Suppressor macrophage treated with lipopolysaccharide for 1 hour (primary cell): ENCODE results near the gene ORC4.

Experiments used
- DNase-seq, 3 donors: peaks; one replicate each; pipeline ENCODE4 v3.0.0-alpha.2; 2020 to 2022

ORC4 gene

DNA sequence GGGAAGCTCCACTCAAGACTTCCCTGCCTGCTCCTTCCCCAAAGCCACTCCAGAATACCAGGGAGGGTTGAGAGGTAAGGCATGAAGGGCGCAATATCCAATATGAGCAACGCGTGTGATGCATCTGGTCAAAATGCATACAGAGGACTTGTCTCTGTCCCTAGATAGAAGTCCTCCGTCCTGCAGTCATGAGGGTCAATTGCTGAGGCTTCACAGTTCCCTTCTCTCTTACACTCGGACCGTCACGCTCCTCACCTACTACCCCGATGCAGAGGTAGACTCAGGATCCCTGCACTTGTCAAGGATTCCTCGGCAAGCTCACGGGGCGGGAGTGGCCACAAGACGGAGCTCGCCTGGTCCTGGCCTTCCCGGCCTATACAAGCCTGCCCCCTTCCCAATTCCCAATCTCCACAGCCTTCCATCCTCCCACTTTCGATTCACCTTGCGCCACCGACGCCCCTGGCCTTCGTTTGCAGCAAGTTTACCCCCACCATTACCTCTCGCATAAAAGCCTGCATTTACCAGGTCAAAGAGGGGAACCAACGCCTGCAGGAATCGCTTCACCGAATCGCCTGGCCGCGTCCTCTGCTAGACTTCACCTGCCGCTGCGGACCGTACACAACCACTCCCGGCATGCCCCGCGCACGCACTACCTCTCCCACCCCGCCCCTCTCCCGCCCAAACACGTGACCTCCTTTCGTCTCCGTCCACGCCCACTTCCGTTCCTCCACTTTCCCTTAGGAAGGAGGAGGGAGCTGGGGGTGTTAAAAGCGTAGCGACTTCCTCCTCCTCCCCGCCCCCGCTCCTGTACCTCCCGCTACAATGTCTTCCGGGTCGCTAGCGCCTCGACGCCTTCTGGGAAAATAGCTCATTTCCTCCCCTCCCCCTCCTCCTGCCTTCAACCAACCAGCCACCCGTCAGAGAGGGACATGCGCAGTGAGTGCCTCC lies at the start of gene ORC4:
Gene ORC4, minus strand, starts transcription at position 627 of the 948 bp plus-strand sequence. CDS start 44,779 bp downstream, outside the sequence.
- DNase-seq: peak; percentile 99 to 100 (median 99)

DNA sequence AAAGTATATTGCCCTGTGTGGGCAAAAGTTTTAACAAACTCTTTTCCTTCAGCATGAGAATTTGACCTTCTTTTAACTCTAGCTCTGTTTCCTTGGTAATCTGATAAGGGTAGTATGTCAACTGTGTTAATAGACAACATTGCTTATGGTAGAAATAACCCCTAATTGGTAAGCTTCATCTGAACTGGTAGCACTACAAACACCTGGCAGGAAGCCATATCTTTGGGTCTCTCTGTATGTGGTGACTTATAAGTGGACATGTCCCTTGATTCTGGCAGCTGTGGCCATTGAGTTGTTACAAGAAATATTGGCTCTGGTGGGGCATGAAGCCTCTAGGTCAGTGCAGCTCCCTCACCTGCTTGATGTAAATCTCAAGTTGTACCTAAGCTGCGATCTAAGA lies 47.3 kb upstream of the ORC4 start:
- no peak for DNase-seq

DNA sequence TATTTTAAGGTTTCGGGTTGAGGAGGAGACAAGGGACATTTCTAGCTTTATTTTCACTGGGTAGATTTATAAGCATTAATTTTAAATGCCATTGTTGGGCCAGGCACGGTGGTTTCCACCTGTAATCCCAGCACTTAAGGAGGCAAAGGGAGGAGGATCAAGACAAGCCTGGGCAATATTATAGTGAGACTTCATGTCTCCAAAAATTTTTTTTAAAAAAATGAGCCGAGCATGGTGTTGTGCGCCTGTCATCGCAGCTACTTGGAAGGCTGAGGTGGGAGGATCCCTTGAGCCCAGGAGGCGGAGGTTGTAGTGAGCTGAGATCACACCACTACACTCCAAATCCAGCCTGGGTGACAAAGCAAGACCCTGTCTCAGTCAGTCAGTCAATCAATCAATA lies 45.4 kb upstream of the ORC4 start:
- DNase-seq: no peak

DNA sequence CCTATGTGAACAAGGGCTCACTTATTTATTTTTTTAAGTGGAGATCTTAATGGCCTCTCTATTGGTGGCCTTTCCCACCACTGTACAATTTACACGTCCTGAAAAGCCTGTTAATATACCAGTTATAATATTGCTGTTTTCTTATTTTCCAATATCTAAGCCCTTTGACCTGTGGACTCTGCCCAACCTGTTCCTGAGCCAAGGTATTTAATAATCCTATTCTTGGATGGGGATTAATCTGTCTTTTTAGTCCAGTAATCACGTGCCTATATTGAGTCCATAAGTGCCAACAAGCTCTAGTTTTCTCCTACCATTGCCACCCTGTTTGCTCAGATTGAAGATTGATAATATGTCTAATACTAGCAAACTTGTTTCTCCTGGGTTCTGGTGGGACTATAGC lies 43.1 kb upstream of the ORC4 start:
- DNase-seq: no peak

DNA sequence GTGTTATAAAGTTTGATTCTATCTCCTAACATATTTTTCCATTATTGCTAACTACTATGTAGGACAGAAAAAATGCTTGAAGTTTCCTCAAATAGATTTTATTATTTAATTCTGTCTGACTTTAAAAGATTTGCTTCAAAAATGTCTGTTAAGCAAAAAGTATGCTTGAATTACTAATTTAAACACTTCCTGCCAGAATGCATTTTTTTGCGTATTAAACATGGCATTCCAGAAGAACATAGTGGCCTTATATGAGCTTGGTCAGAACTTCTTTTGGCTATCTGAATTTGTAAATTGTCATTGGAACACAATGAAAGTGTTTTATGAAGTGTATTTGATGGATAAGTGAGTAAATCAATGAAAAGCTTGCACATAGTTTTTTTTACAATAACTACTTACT lies 38.1 kb upstream of the ORC4 start:
- DNase-seq: no peak

DNA sequence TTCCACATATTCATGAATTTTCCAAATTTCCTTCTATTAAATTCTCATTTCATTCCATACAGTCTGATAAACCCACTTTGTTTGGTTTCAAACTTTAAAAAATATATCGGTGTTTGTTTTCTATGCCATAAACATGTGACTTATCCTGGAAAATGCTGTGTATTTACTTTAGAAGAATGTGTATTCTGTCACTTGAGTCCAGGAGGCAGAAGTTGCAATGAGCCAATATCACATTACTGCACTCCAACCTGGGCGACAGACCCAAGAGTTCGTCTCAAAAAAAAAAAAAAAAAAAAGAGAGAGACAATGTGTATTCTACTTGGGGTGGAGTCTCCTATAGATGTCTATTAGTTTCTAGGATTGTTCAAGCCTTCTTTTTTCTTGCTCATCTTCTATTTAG lies 32.1 kb upstream of the ORC4 start:
- no peak for DNase-seq

DNA sequence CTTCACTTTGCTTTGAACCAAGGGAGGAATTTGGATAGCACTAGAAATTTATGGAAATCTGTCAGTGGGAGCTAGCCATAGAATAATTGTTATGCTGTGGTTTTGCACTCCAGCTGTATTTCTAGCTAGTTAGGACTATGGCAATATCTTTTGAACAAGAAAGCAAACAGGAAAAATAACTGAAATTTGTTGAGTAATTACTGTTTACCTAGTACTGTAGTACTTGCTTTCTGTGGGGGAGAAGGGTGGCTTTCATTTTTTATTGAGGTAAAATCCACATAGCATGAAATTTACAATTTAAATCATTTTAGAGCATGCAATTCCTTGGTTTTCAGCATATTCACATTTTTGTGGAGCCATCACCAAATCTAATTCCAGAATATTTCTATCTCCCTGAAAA lies 28.7 kb upstream of the ORC4 start:
- no peak for DNase-seq

DNA sequence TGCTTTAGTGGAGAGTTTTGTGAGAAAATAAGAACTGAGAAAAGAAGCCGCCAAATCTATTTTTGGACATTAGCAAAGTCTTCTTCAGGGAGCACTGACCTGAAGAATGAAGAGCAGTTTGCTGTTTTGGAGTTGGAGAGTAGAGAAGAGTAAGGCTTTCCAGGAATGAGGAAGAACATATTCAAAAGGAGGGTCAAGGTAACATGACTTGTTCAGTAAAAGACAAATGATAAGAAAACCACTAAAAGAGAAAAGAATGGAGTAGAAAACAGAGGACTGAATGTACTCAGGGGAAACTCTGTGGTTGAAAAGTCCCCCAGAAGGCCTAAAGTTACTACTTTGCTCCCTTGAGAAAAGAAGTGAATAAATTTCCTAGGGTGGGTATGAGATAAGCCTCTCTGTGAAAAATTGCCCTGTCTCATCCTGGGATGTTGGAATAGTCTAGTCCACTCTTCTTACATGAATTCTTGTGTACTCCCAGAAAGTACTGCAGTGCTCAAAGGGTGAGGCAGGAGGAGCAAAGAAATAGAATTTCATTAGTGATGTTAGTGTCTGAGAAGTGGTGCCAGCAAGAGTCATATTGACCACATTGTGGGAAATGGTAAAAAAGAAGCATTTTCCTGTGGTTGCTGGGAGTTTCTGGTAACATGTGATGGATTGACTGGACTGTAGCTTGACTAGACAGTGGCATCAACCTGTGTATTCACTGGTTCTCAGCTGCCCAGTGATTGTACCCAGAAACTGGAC lies 28.1 kb upstream of the ORC4 start:
- DNase-seq: no peak

DNA sequence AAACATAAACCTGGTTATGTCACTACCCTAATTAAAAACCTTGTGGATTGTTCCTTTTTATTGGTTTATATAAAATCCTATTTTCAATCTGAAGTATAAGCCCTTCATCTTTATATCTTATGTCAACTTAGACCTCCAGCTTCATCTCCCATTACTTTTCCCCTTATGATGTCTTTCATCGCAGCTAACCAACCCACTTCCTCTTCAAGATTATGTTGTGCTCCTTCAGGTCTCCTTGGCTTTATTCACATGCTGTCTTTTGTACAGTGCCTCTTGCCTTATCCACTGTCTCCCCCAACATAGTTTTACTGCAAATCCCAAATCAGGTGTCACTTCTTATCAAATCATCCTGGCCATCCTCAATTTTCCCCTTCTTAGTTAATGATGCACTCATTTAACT lies 26.3 kb upstream of the ORC4 start:
- DNase-seq: no peak

DNA sequence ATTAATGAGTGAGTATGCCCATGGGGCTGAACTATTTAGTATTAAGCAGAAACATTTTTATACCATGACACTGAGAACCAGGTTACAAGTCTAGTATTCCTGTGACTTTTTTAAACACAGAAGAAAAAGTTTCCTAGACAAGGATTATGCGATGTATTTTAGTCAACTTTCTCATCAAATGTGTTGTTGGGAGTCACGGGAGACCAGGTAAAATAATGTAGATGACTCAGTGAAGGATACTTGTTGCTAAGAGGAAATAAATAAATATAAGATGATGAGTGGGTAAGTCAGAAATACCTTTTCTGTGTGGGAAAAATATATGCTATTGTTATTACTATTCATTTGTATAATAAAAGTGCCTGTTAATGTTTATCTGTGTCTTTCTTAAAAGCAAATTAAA lies 23.8 kb upstream of the ORC4 start:
- DNase-seq: no peak

DNA sequence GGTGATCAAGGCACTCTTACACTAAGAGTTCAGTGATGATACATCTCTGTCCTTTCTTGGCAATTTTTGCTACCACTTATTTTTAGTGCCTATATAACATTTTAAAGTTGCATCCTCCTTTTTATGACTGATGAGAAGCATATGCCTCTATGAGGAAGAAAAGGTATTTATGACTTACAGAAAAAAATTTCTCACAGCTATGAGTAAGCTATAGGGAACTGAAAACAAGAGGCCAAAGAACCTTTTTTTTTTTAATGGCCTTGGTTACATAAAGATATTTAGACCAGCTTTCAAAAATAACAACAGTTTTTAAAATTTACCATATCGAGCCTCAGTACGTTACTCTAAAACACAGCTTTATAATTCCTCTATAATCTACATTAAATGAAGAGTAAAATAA lies 21.7 kb upstream of the ORC4 start:
- peak; percentile 6 to 64 (median 62) for DNase-seq

DNA sequence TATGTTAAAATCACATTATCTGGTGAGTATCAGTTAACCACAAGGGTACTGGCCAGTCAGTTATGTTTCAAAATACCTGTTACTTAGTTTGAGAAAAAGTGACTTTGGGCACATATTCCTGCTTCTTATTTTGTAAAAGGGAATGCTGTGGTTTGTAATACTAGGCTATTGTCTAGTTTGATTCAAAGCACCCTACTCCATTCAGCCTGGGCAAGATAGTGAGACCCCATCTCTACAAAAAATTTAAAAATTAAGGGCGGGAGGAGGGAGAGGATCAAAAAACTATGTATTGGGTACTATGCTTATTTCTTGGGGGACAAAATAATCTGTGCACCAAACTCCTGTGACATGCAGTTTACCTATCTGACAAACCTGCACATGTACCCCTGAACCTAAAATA lies 19.2 kb upstream of the ORC4 start:
- DNase-seq: no peak

DNA sequence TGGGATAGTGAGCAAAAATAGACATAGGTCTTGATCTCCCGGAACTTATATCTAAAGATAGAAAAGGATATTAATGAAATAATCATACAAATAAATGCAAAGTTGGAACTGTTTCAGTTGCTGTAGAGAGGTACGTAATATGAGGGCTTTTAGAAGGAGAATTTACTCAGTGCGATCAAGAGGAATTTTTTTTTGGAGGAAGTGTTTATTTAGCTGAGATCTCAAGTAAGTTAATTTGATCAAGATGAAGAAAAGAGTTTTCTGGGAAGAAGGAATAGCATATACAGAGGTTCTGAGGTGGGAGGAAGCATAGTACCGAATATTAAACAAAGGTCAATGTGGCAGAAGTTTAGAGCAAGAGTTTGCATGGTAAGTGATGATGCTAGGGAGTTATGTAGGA lies 11.7 kb upstream of the ORC4 start:
- no peak for DNase-seq

DNA sequence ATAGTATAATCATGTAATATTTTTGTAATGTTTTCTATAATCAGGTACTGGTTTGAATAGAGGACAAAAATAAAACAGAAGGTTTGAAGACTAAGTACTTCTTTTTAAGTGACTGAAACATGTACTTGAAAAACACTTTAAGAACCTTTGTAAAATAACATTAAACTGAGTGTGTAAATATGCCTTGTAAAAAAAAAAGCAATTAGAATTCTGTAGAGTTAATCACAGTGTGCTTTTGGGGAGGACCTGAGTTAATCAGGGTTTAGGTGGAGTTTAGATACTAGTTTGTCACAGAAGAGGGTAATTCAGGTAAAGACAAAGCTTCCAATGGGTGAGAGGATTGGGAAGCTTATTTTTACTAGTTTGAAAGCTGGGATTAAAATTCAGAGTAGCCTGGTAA lies 10.6 kb upstream of the ORC4 start:
- no peak for DNase-seq

DNA sequence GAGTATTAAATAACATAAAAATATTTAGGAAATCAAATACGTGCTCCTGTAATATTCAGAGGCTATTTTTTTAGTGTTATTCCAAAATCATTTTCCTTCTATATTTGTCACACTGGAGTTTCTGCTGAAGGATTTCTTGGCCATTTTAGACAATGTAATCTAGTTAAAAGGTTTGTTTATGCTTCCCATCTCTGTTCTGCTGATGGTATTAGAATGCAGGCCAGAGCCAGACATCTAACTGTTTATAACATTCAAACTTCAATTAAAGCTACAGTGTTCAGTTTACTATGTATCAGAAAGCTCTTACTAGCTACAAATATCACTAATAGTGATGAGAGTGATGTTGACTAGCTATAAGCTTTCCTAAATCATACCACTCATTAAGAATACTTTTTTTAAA lies 8.2 kb upstream of the ORC4 start:
- DNase-seq: no peak

DNA sequence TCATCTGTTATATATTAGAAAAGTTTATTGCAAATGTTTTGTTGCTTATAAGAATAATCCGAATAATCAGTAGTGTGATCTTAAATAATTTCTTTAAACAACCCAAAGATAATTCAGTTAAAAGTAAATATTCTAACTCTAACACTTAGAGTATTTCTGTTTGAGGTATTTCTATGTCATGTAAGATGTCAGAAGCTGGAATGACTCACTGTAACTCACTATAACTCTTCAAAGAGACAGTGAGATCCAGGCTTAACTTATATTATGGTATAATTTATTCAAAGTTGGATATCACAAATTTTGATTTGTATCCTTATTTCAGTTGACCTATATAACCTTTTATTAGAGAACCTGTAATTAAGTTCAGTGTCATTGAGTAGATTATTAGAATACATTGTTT lies 7.3 kb upstream of the ORC4 start:
- no peak for DNase-seq

DNA sequence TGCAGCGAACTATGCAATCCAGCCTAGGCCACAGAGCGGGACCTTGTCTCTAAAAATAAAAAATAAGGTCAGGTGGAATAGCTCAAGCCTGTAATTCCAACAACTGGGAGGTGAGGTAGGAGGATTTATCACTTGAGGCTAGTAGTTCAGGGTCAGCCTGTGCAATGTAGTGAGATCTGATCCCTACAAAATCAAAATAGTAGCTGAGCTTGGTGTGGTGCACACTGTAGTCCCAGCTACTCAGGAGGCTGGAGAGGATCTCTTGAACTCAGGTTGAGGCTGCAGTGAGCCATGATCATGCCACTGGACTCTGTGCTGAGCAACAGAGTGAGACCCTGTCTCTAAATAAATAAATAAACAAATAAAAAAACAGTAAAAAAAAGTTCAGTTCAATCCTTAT lies 6.0 kb upstream of the ORC4 start:
- DNase-seq: no peak

DNA sequence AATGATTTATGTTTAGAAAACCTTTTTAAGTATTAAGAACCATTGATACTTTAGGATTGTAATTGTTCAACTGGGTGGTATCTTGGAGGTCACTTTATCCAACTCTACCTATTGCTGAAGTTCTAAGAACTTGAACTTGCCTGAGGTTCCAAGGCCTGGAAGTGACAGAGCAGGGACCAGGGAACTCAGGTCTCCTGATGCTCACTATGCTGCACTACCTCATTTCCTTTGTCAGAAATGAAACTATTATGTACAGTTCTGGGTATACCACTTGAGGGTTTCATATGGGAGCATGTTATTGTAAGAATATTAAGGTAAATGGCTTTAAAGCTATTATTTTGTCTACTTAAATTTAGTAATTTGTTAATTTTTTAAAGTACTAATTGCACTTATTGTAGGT lies 3.3 kb upstream of the ORC4 start:
- DNase-seq: peak in 1 of 3 donors; percentile 6

DNA sequence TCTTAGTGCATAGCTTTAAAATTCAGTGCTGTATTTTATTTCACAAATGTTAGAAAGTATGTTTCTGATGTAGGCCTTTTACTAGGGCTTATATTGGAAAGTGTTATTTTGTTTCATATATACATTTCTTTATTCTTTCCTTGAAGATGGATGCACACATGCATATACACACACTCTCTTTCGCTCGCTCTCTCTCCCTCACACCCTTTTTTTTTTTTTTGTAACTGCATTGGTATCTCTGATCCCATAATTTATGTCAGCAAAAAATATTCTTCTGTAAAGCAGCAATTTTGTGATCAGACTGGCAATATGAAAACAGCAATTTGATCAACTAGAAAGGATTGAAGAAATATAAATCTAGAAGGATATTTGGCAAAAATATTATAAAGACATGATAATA lies 2.3 kb upstream of the ORC4 start:
- no peak for DNase-seq

DNA sequence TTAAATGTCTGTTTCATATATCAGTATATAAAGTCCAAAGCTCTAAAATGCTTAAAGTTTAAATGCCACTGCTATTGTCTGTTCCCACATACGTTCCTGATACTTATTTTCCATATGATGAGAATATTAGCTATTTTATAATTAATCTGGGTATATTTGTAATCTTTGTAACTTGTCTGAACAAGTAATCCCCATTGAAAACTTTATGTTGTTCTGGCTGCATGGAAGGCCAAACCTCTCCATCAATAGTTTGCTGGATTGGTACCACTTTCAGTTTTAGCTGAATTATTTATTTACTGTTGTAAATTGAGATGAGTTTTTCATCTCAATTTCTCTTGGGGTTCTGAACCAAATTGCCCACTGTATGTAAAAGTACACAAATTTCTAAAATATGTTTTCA lies 1.8 kb upstream of the ORC4 start:
- no peak for DNase-seq

DNA sequence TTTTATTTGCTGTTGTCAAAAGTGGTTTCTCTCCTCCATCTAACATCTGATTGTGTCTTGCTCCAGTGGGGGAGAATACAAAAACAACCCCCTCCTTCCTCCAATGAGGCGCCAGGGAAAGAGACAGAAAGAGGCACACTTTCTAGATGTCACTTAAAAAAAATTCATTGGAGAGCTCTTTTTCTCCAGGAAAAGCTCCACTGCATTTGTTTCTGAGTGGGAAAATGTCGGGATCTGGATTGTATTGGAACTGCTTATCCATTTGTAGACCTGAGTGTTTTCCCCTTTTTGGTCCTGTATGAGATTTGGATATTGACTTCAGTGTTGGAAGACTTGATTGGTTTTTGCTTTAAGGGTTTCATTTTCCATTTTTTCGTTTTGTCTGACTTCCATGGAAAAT lies 1.3 kb upstream of the ORC4 start:
- peak in 1 of 3 donors; percentile 15 for DNase-seq

DNA sequence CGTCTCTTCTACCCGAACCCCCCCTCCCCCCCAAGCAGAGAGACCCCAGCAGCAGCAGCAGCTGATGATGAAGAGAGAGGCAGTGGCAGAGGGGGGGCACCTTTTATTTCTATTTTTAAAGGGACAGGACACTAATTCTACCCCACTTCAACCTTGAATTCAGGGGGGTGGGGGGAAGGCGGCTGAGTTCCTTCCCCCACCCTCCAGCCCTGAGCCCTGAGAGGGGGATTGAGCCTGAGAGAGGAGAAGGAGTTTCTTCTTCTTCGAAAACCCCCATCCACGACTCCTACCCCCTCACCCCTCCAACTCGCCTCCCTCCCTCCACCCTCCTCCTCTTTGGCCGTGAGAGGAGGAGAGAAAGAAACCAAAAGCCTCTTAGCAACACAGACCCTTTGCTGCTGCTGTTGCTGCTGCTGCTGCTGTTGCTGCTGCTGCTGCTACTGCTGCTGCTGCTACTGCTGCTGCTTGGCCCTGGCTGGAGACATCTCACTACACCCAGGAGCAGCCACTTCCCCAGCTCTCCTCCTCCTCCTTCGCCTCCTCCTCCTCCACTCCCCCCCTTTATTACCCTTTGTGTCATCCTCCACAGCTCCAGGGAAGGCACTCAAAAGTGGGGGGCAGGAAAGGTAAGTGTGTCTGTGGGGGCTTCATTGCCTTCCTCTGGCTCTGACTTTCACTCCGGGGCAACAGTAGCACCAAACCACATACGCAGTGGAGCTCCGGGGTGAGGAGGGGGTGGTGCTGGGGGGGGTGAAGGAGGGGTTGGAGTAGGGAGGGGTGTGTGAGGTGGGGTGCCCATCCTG lies 723 bp upstream of the ORC4 start, which contains the start of gene MBD5:
Gene MBD5, plus strand, starts transcription at position 33 of the 803 bp plus-strand sequence.
- DNase-seq: peak; percentile 42 to 60 (median 50)

DNA sequence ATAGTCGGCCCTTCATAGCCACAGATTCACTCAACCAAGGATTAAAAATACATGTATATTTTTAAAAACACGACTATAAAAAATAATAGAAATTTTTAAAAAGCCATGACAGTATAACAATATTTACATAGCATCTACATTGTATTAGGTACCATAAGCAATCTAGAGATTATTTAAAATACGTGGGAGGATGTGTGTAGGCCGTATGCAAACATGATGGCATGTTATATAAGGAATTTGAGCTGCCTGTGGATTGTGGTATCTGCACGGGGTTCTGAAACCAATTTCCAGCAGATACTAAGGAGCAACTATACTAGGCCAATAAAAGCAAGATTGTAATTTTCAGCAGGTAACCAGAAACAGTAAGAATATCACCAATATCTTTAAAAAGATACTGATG lies 5.9 kb downstream of the ORC4 start:
- DNase-seq: no peak
